Small intestine (tissue), 7 donors: ENCODE results near the gene EXO5. TPM values are rescaled to one million over a fixed set of nuclear protein-coding genes. Genes with fewer than 3 reads are reported as not detected.
"Not testable (repeated sequence)": the region's sequence is repeated elsewhere in the genome, so short reads cannot be mapped to it uniquely, and the experiment has no call there.

Experiments used
- DNase-seq, 2 donors: peaks; one replicate each; pipeline versions ENCODE4 v3.0.0 to v3.0.0-alpha.2; 2013
- FAIRE-seq: peaks from 2 replicates; lab custom pipeline; 2012; peaks lifted over from hg19 to GRCh38; lab: Jason Lieb, UNC
- H3K27ac ChIP-seq, 3 donors: one replicate each; pipeline ENCODE4 v1.5.1; 2013; ENCODE audit warnings: low read length in 2 of 3, mild to moderate bottlenecking in 2 of 3, control low read depth in 1 of 3, inconsistent platforms in 1 of 3, low read depth in 1 of 3, moderate library complexity in 1 of 3
- H3K27me3 ChIP-seq, 3 donors: one replicate each; pipeline ENCODE4 v1.6.1; 2013; ENCODE audit warnings: low read length in 3 of 3, inconsistent platforms in 1 of 3; ENCODE audit not compliant: control insufficient read depth in 3 of 3, insufficient read depth in 3 of 3
- H3K36me3 ChIP-seq, 3 donors: one replicate each; pipeline ENCODE4 v1.6.1; 2013; ENCODE audit warnings: low read length in 3 of 3, inconsistent platforms in 1 of 3, low read depth in 1 of 3, mild to moderate bottlenecking in 1 of 3, moderate library complexity in 1 of 3; ENCODE audit not compliant: control insufficient read depth in 3 of 3, insufficient read depth in 2 of 3
- H3K4me1 ChIP-seq, 3 donors: one replicate each; pipeline ENCODE4 v1.6.1; 2013; ENCODE audit warnings: low read length in 2 of 3, inconsistent platforms in 1 of 3, low read depth in 1 of 3, mild to moderate bottlenecking in 1 of 3, moderate library complexity in 1 of 3; ENCODE audit not compliant: control insufficient read depth in 3 of 3, insufficient read depth in 2 of 3
- H3K4me3 ChIP-seq, 3 donors: one replicate each; pipeline ENCODE4 v1.5.1; 2013; ENCODE audit warnings: low read length in 3 of 3, control low read depth in 1 of 3, inconsistent platforms in 1 of 3, low read depth in 1 of 3, mild to moderate bottlenecking in 1 of 3, moderate library complexity in 1 of 3
- H3K9me3 ChIP-seq, 2 donors: one replicate each; pipeline ENCODE4 v1.6.1; 2013; ENCODE audit warnings: low read depth in 1 of 2, low read length in 1 of 2; ENCODE audit not compliant: control insufficient read depth in 2 of 2, insufficient read depth in 1 of 2
- WGBS, 3 donors: extraction: QIAGEN DNeasy Blood & Tissue Kit; methylation state at CpG; one replicate each; pipeline ENCODE4 v1.1.7; 2013; 5-methylcytosine and 5-hydroxymethylcytosine counted together
- polyA plus RNA-seq, 4 donors: library from polyadenylated mRNA; stranded (reverse) in 3 of 4; unstranded in 1 of 4; fragments of 200-250 nt in 3 of 4; fragments of 120-200 nt in 1 of 4; gene quantifications; one replicate each; pipeline versions ENCODE4 v1.2.1 to v1.2.3, GENCODE V29; 2013
- donor health status: healthy with polysubstance abuse.
- donor health status: control.
- donor health status: control.
- donor health status: Bipolar disorder and iron deficiency.
- donor health status: healthy.

EXO5 gene
- polyA plus RNA-seq, 4 donors, result 4.1 to 10.1 (median 6.0) TPM

DNA sequence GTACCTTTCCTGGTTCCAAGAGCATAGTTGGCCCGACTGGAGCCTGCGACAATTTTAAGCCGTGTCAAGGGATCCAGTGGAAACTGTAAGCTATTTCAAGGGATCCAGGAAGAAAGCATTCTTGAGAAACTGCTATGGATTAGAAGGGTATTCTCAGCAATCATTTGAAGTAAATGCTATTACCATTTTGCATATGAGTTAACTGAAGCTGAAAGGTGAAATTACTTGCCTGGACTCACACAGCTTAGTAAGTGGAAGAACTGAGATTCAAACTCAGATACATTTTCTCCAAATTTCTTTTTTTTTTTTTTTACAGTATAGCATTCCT, 23.5 kb downstream of the EXO5 start:
- H3K27me3 ChIP-seq, result no peaks in the 10 kb centered on the region
- H3K36me3 ChIP-seq, result no peaks in the 10 kb centered on the region
- peak overlapping the region; percentile 73 to 80 (median 74) for H3K27ac ChIP-seq
- WGBS, 3 donors, result 1 to 19% (median 4%) methylated on average over 3 of the region's 3 CpGs
- peak overlapping the region; percentile 43 to 80 (median 70) for H3K4me3 ChIP-seq
- FAIRE-seq (no peak), DNase-seq (no peak)
- H3K9me3 ChIP-seq, result no peaks in the 10 kb centered on the region
- H3K4me1 ChIP-seq, result no peaks in the 10 kb centered on the region

DNA sequence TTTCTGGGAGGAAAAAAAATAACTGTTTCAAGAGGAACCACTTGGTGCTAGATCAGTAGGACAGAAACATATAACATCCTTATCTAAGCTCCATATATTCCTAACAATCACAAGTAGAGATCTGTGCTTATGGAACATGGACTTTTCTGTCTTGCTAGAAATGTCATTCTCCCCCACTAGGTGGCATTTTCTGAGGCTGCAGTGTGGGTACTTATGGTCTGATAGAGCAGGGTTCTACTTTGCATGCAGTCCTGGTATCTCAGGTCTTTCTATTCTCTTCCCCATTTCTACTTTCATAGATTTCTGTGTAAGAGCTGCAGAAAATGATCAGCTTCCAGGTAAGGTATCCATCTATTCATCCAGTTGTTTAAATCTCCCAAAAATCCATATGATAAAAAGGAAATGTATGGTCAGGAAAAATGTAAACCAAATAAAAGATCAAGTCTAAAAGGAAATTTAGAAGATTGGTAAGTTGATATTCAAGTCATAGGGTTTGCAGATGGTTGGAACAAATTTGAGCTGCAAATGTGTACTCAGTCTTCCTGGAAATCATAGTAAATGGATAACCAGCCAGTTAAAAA, 24.4 kb downstream of the EXO5 start:
- H3K4me1 ChIP-seq, result no peaks in the 10 kb centered on the region
- FAIRE-seq, result no peak
- H3K4me3 ChIP-seq, result no peak overlapping the region
- no peaks in the 10 kb centered on the region for H3K36me3 ChIP-seq
- DNase-seq, result peak; percentile 54 to 61
- H3K27ac ChIP-seq, result no peak overlapping the region
- H3K9me3 ChIP-seq, result peaks cover 0 to 1% of the 10 kb centered on the region in 2 donors
- no peaks in the 10 kb centered on the region for H3K27me3 ChIP-seq

DNA sequence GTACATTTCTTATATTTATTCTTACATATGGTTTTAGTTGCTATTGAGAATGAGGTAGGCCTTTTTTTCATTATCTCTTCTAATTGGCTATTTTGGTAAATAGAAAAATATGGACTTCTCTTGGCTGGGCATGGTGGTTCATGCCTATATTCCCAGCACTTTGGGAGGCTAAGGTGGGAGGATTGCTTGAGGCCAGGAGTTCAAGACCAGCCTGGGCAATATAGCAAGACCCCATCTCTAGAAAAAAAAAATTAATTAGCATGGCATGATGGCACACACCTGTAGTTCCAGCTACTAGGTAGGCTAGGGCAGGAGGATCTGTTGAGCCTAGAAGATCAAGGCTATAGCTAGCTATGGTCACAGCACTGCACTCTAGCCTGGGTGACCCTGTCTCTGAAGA, 26.0 kb downstream of the EXO5 start:
- Histone ChIP-seq H3K9me3 (peaks cover 0 to 3% of the 10 kb centered on the region in 2 donors), H3K27ac (no peak overlapping the region), H3K4me1 (no peaks in the 10 kb centered on the region), H3K27me3 (no peaks in the 10 kb centered on the region), H3K36me3 (no peaks in the 10 kb centered on the region), H3K4me3 (no peak overlapping the region)
- DNase-seq (no peak), FAIRE-seq (no peak)

DNA sequence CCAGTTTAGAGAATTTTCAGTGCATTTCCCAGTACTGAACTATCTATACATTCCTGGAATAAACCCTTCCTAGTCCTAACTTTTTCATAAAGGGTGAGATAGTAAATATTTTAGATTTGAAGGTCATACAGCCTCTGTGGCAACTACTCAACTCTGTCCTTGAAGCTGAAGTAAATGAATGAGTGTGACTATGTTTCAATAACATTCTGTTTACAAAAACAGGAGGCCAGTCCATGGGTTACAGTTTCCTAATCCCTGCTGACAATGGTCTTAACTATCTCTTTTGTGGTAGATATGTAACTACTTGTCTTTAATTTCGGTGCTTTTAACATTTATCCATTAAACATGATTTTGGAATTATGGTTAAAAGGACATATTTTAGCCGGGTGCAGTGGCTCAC, 27.2 kb downstream of the EXO5 start:
- no peak for FAIRE-seq
- no peak overlapping the region for H3K27ac ChIP-seq

DNA sequence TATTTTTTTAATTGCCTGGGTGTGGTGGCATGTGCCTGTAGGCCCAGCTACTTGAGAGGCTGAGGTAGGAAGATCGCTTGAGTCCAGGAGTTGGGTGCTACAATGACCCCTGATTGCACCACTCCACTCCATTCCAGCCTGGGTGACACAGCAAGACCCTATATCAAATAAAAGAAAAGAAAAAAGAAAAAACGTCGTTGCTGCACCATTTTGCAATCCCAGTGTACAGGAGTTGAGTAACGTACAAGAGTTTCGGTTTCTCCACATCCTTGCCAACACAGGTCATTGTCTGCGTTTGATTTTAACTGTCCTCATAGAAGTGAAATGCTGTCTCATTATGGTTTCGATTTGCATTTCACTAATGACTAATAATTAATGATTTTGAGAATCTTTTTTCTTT, 30.8 kb downstream of the EXO5 start:
- H3K9me3 ChIP-seq, result peaks cover 0 to 3% of the 10 kb centered on the region in 2 donors
- no peaks in the 10 kb centered on the region for H3K4me1 ChIP-seq
- FAIRE-seq, result no peak
- no peaks in the 10 kb centered on the region for H3K27me3 ChIP-seq
- peaks cover 0 to 10% (median 4%) of the 10 kb centered on the region in 3 donors for H3K36me3 ChIP-seq
- H3K4me3 ChIP-seq, result no peak overlapping the region
- DNase-seq, result no peak
- no peak overlapping the region for H3K27ac ChIP-seq
- WGBS, 3 donors, result 83 to 89% (median 87%) methylated on average over 7 of the region's 7 CpGs

More for the DNA sequence above, 27.2 kb downstream of the EXO5 start:
- 93 to 97% (median 96%) methylated on average over 2 of the region's 2 CpGs for whole genome bisulfite sequencing, 3 donors
- Histone ChIP-seq H3K4me1 (no peaks in the 10 kb centered on the region), H3K27me3 (no peaks in the 10 kb centered on the region), H3K4me3 (no peak overlapping the region), H3K36me3 (peaks cover 0 to 1% (median 0%) of the 10 kb centered on the region in 3 donors), H3K9me3 (peaks cover 0 to 3% of the 10 kb centered on the region in 2 donors)
- DNase-seq, result no peak

DNA sequence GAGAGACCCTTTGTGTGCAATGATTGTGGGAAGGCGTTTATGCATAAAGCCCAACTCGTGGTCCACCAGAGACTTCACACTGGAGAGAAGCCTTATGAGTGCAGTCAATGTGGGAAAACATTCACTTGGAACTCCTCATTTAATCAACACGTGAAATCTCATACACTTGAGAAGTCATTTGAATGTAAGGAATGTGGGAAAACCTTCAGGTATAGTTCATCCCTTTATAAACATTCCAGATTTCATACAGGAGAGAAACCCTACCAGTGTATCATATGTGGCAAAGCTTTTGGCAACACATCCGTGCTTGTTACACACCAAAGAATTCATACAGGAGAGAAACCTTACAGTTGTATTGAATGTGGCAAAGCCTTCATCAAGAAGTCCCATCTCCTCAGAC, 38.4 kb downstream of the EXO5 start:
- FAIRE-seq (no peak), DNase-seq (no peak)
- no peaks in the 10 kb centered on the region for H3K4me1 ChIP-seq
- H3K36me3 ChIP-seq, result peaks cover 2 to 11% (median 8%) of the 10 kb centered on the region in 3 donors
- no peak overlapping the region for H3K27ac ChIP-seq
- no peaks in the 10 kb centered on the region for H3K27me3 ChIP-seq
- 94 to 98% (median 95%) methylated on average over 4 of the region's 4 CpGs for whole genome bisulfite sequencing, 3 donors
- H3K9me3 ChIP-seq, result no peaks in the 10 kb centered on the region
- H3K4me3 ChIP-seq, result no peak overlapping the region

DNA sequence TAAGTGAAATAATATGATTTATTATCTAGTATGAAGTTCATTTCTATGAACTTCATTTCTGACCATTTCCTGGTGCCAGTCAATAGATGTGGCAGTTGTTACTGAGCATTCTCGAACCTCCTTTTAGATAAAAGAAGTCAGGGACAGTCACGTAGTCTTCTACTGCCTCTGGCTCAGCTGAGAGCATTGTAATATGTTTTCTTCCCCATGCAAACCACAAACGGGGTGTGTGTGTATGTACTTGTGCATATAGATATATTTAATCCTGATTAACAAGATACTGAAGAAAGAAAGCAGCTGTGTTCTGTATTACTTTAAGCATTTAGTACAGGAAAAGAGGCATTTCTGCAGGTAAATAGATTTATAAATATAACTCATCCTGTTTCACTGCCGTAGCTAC, 44.5 kb downstream of the EXO5 start:
- Histone ChIP-seq H3K4me1 (no peaks in the 10 kb centered on the region), H3K4me3 (no peak overlapping the region), H3K9me3 (no peaks in the 10 kb centered on the region), H3K27me3 (no peaks in the 10 kb centered on the region), H3K36me3 (no peaks in the 10 kb centered on the region), H3K27ac (no peak overlapping the region)
- FAIRE-seq (no peak), DNase-seq (no peak)
- WGBS, 3 donors, result 53 to 66% (median 61%) methylated on average over 4 of the region's 4 CpGs

DNA sequence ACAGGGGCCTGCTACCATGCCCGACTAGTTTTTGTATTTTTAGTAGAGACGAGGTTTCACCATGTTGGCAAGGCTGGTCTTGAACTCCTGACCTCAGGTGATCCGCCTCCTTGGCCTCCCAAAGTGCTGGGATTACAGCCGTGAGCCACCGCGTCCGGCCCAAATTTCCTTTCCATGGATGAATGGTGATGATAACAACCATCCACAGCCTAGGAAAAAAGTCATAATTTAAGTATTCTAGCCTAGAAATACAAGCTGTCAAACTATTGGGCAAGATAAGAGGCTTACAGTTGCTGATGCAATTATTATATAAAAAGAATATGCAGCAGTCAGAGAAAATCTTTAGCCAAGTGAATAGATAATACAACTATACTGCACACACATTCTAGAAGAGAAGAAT, 46.2 kb downstream of the EXO5 start:
- not testable (repeated sequence) for H3K4me1 ChIP-seq, FAIRE-seq, DNase-seq, H3K36me3 ChIP-seq, H3K9me3 ChIP-seq, H3K27ac ChIP-seq, H3K4me3 ChIP-seq, H3K27me3 ChIP-seq
- WGBS, 3 donors, result 83 to 87% (median 87%) methylated on average over 7 of the region's 7 CpGs

DNA sequence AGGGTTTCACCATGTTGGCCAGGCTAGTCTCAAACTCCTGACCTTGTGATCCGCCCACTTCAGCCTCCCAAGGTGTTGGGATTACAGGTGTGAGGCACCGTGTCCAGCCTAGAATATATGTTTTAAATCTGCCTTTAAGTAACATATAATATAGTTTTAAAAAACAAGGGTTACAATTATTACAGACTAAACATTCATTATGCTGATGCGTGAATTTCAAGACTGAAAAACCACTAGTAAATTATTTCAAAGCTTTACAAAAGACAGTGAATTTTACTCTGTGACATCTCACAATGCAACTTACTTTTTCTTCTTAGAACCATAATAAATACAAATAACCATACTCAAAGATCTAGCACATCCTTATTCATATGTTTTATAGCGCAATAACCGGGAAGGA, 47.6 kb downstream of the EXO5 start:
- no peak for FAIRE-seq
- Histone ChIP-seq H3K27me3 (no peaks in the 10 kb centered on the region), H3K4me3 (no peak overlapping the region), H3K27ac (no peak overlapping the region), H3K4me1 (no peaks in the 10 kb centered on the region), H3K9me3 (no peaks in the 10 kb centered on the region), H3K36me3 (no peaks in the 10 kb centered on the region)
- no peak for DNase-seq
- WGBS, 3 donors, result 76 to 90% (median 77%) methylated on average over 5 of the region's 5 CpGs
